Smooth muscle cell (in vitro differentiated cells): ENCODE measurements around the gene CELF4. TPM values are rescaled to one million over a fixed set of nuclear protein-coding genes. Genes with fewer than 3 reads are reported as not detected.

Experiments used
- DNase-seq: peaks from one replicate; lab custom pipeline; 2025; ENCODE audit not compliant: unreplicated experiment; lab: John Stamatoyannopoulos, UW
- H2AFZ ChIP-seq: fragments of 200-600 bp; sonication (generic); 2 replicates; pipeline ENCODE4 v1.6.0; 2016; ENCODE audit warnings: antibody characterized with exemption, low read depth, mild to moderate bottlenecking
- H3F3A ChIP-seq: fragments of 200-600 bp; sonication (generic); 2 replicates; pipeline ENCODE4 v1.6.0; 2017; ENCODE audit warnings: antibody characterized with exemption, low read depth
- H3K27ac ChIP-seq: fragments of 200-600 bp; sonication (generic); 2 replicates; pipeline ENCODE4 v1.5.1; 2016; ENCODE audit warnings: low read depth, mild to moderate bottlenecking
- H3K27me3 ChIP-seq: fragments of 200-600 bp; sonication (generic); 2 replicates; pipeline ENCODE4 v1.6.1; 2016; ENCODE audit warnings: low read depth, mild to moderate bottlenecking
- H3K36me3 ChIP-seq: fragments of 200-600 bp; sonication (generic); 2 replicates; pipeline ENCODE4 v1.5.1; 2016; ENCODE audit warnings: low read depth
- H3K4me1 ChIP-seq: fragments of 200-600 bp; sonication (generic); 2 replicates; pipeline ENCODE4 v1.5.1; 2016; ENCODE audit warnings: low read depth
- H3K4me2 ChIP-seq: fragments of 200-600 bp; sonication (generic); 2 replicates; pipeline ENCODE4 v1.6.0; 2016; ENCODE audit warnings: mild to moderate bottlenecking
- H3K4me3 ChIP-seq: fragments of 200-600 bp; sonication (generic); 2 replicates; pipeline ENCODE4 v1.5.1; 2016; ENCODE audit warnings: mild to moderate bottlenecking
- H3K79me2 ChIP-seq: fragments of 200-600 bp; sonication (generic); 2 replicates; pipeline ENCODE4 v1.6.0; 2016; ENCODE audit warnings: low read depth, mild to moderate bottlenecking
- H3K9ac ChIP-seq: fragments of 200-600 bp; sonication (generic); 2 replicates; pipeline ENCODE4 v1.6.0; 2016; ENCODE audit warnings: low read depth
- H3K9me3 ChIP-seq: fragments of 200-600 bp; sonication (generic); replicated peaks from 2 replicates; pipeline ENCODE4 v1.5.1; 2016; ENCODE audit warnings: low read depth
- H4K20me1 ChIP-seq: fragments of 200-600 bp; sonication (generic); 2 replicates; pipeline ENCODE4 v1.6.0; 2016; ENCODE audit warnings: low read depth
- WGBS: methylation state at CpG from one replicate; pipeline ENCODE4 v1.1.7; 2016; ENCODE audit warnings: low lambda C conversion rate; 5-methylcytosine and 5-hydroxymethylcytosine counted together
- polyA plus RNA-seq: library from polyadenylated mRNA; unstranded; fragments of >200 nt; fragmentation: Nextera tagmentation; extraction: Ambion mirVana; gene quantifications from 2 replicates; pipeline ENCODE4 v1.2.1, GENCODE V29; 2016
- total RNA-seq: library from RNA; depleted of rRNA; stranded (reverse); fragments of >200 nt; gene quantifications from 2 replicates; pipeline ENCODE4 v1.2.3, GENCODE V29; 2014
- TF ChIP-seq, protein P1 (sequence below): fragments of 200-600 bp; sonication (generic); IDR thresholded peaks from 2 replicates; pipeline ENCODE4 v1.5.1; 2017; ENCODE audit warnings: borderline replicate concordance, mild to moderate bottlenecking, antibody characterized with exemption; ENCODE audit not compliant: insufficient read depth, poor library complexity, severe bottlenecking

CELF4 gene
- total and polyA plus RNA-seq, 2 experiments from 2014 or later = 0.40 TPM; not detected in 1

DNA sequence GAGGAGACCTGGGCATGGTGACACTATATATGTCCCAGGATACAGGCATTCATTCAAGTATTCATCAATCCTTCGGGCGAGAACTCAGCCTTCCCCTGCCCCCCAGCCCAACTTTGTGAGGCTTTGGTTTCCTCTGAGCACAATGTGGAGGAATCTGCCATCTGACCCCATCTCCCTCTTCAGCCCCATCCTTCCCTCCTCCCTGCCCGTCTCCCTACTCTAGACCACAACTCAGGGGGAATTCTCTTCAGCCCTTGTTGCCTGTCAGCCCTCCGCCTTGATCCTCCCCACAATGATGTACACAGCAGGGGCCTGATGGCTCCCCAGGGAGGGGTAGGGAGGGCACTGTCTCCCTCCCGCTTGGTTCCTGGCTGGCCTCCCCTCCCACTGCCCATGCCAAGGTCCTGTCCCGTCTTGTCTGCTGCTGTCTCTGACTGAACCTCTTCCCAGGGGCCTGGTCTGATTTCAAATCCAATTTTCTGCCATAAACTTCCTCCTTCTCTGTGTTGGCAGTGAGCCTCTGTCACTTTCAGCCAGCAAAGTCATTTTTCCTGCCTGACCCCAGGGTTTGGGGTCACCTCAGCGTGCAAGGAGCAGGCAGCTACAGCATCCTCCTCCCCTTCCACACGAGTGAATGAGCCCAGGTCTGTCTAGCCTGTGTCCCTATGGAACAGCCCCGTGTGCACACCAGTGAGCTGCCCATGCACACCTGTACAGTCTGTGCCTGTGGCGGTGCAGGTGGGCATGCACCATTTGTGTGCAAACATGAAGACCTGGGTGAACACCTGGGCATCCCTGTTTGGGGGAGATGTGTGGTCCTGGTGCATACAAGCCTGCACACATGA is 197.3 kb downstream of the CELF4 start:
- no peaks in the 10 kb centered on the region for H4K20me1 ChIP-seq
- H3K79me2 ChIP-seq = no peaks in the 10 kb centered on the region
- H3K4me1 ChIP-seq = no peaks in the 10 kb centered on the region
- H3K4me3 ChIP-seq = no peak overlapping the region
- H3K4me2 ChIP-seq = no peak overlapping the region
- no peak overlapping the region for H3K9ac ChIP-seq
- no peaks in the 10 kb centered on the region for H3F3A ChIP-seq
- no peak overlapping the region for H2AFZ ChIP-seq
- no peaks in the 10 kb centered on the region for H3K36me3 ChIP-seq
- WGBS = 67% methylated on average over 10 of the region's 10 CpGs
- no peak for DNase-seq
- no peak overlapping the region for H3K27ac ChIP-seq
- no peaks in the 10 kb centered on the region for H3K9me3 ChIP-seq
- H3K27me3 ChIP-seq = peaks cover 83% of the 10 kb centered on the region
- TF ChIP-seq, protein P1, sequence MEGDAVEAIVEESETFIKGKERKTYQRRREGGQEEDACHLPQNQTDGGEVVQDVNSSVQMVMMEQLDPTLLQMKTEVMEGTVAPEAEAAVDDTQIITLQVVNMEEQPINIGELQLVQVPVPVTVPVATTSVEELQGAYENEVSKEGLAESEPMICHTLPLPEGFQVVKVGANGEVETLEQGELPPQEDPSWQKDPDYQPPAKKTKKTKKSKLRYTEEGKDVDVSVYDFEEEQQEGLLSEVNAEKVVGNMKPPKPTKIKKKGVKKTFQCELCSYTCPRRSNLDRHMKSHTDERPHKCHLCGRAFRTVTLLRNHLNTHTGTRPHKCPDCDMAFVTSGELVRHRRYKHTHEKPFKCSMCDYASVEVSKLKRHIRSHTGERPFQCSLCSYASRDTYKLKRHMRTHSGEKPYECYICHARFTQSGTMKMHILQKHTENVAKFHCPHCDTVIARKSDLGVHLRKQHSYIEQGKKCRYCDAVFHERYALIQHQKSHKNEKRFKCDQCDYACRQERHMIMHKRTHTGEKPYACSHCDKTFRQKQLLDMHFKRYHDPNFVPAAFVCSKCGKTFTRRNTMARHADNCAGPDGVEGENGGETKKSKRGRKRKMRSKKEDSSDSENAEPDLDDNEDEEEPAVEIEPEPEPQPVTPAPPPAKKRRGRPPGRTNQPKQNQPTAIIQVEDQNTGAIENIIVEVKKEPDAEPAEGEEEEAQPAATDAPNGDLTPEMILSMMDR = no peak

DNA sequence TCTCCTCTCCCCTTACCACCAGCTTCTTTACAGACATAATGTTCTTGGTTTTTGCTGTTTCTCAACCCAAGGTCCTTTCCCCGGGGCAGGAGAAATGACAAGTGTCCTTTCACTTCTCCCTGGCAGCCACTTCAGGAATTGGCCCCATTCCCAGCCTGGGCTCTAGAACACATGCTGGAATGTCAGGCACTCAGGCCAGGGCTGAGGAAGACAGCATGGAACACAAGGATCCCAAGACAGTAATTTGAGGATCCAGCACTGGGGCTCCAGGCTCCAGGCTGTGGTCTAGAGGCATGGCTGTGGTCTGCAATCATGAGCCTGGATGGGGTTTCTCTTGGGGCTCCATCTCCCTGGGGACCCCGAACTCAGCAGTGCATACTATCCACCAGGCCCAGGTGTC is 201.4 kb downstream of the CELF4 start:
- H3K27me3 ChIP-seq = peaks cover 90% of the 10 kb centered on the region
- no peak for DNase-seq
- TF ChIP-seq, protein P1 = no peak
- no peak overlapping the region for H2AFZ ChIP-seq
- no peak overlapping the region for H3K9ac ChIP-seq
- no peaks in the 10 kb centered on the region for H3K4me1 ChIP-seq
- no peaks in the 10 kb centered on the region for H3K36me3 ChIP-seq
- no peak overlapping the region for H3K4me3 ChIP-seq
- no peaks in the 10 kb centered on the region for H3K9me3 ChIP-seq
- no peak overlapping the region for H3K27ac ChIP-seq
- no peaks in the 10 kb centered on the region for H3F3A ChIP-seq
- H3K79me2 ChIP-seq = no peaks in the 10 kb centered on the region
- no peak overlapping the region for H3K4me2 ChIP-seq
- no peaks in the 10 kb centered on the region for H4K20me1 ChIP-seq
- WGBS = 85% methylated on average over 2 of the region's 2 CpGs

DNA sequence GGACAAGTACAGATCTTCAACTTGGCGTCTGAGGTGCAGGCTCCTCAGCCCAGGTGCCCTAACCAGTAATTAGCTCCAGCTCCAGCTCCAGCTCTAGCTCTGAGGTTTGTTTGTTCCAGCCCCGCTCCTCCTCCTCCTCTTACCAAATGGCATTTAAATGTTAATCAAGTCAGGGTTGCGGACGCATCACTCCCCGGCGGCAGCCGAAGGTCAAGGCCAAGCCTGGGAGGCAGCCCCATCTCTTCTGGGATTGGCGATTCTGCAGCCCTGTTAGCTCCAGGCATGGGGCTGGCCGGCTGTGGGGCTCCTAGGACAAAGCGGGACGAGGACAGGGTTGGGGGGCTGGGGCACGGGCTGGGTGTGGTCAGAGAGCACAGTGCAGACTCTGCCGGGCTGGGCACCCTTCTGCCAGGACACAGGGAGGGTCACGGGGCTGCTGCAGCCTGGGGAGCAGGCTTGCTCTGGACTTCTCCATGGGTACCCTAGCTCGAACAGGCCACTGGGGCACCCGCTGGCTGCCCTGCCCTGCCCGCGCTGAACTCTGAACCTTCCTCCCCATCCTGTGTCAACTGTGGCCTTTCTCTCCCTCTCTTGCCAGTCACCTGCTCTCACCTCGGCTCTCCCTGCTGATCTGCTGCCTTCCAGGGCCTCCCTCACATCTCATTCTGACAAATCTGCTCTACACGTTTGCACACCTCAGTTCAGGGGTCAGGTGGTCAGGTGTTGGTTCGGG is 203.3 kb downstream of the CELF4 start:
- Histone ChIP-seq H3F3A (no peaks in the 10 kb centered on the region), H3K4me2 (no peak overlapping the region), H4K20me1 (no peaks in the 10 kb centered on the region), H3K27ac (no peak overlapping the region), H3K4me3 (no peak overlapping the region), H2AFZ (no peak overlapping the region), H3K9me3 (no peaks in the 10 kb centered on the region), H3K9ac (no peak overlapping the region), H3K27me3 (peaks cover 72% of the 10 kb centered on the region), H3K4me1 (no peaks in the 10 kb centered on the region), H3K36me3 (no peaks in the 10 kb centered on the region), H3K79me2 (no peaks in the 10 kb centered on the region)
- 18% methylated on average over 21 of the region's 21 CpGs for WGBS
- no peak for DNase-seq
- TF ChIP-seq, protein P1 = no peak
